GM13977 (cell line): ENCODE results near the gene IGF1R.

Experiments used
- DNase-seq: peaks from one replicate; pipeline ENCODE4 v3.0.0; 2012; ENCODE audit warnings: low spot score
- CTCF ChIP-seq: IDR thresholded peaks from 2 replicates; pipeline ENCODE4 v1.5.1; 2012; ENCODE audit warnings: mild to moderate bottlenecking, control low read depth; ENCODE audit not compliant: insufficient read depth; ENCODE audit errors: extremely low read depth, missing control alignments
- in situ Hi-C: fragments of 300-500 bp; cut with MboI; formaldehyde crosslinking; loops from one replicate; pipeline ENCODE4 v1.12.0; 2022; ENCODE audit warnings: low sequenced_read_pairs, low pct_unique_long_range_greater_than_20kb, mixed read lengths, inconsistent platforms; ENCODE audit not compliant: unreplicated experiment

The IGF1R gene

GRCh38 chr15:98966091-98966787, 317.9 kb downstream of the IGF1R start:
- no peak for DNase-seq
- no peak for TF ChIP-seq CTCF
- in situ Hi-C loops, result no loop called here

GRCh38 chr15:98967096-98967495, 318.8 kb downstream of the IGF1R start:
- no peak for TF ChIP-seq CTCF
- in situ Hi-C loops, result no loop called here
- no peak for DNase-seq

- in situ Hi-C loops, result no loop called here
- DNase-seq, result no peak
- TF ChIP-seq CTCF, result no peak
These were observed 319.6 kb downstream of the IGF1R start for GRCh38 chr15:98967916-98968315.

GRCh38 chr15:98968576-98968975, 320.2 kb downstream of the IGF1R start:
- no peak for DNase-seq
- no peak for TF ChIP-seq CTCF
- in situ Hi-C loops, result no loop called here

GRCh38 chr15:98969126-98969735, 320.9 kb downstream of the IGF1R start:
- in situ Hi-C loops, result no loop called here
- no peak for TF ChIP-seq CTCF
- DNase-seq, result no peak

- DNase-seq, result no peak
- TF ChIP-seq CTCF, result no peak
- in situ Hi-C loops, result no loop called here
These were observed 322.5 kb downstream of the IGF1R start for GRCh38 chr15:98970799-98971198.
